ENCODE measurements around the gene TMEM156. TPM values are rescaled to one million over a fixed set of nuclear protein-coding genes. Genes with fewer than 3 reads are reported as not detected.
"Not testable (repeated sequence)": the region's sequence is repeated elsewhere in the genome, so short reads cannot be mapped to it uniquely, and the experiment has no call there.

The TMEM156 gene
- total RNA-seq, 2 donors from 2014 or later: 0.77 TPM; not detected in 1

DNA sequence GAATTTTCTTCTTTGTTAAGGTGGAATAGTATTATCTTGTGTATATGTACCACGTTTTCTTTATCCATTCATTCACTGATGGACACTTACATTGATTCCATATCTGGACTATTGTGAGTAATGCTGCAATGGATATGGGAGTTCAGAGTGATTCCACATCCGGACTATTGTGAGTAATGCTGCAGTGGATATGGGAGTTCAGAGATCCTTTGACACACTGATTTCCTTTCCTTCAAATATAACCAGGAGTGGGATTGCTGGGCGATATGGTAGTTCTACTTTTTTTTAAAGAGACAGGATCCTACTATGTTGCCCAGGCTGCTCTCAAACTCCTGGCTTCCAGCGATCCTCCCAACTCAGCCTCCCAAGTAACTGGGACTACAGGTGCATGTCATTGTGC, 12.1 kb downstream of the TMEM156 start:
- no peaks in the 10 kb centered on the region for H3K9me3 ChIP-seq
- H3K27ac ChIP-seq: no peak overlapping the region
- DNase-seq: no peak
- H3K4me3 ChIP-seq: no peak overlapping the region
- H3K9ac ChIP-seq (ENCODE audit: low read depth in 2 of 2, low read length in 2 of 2): no peak overlapping the region
- H3K27me3 ChIP-seq: no peaks in the 10 kb centered on the region
- TF ChIP-seq, protein P1, sequence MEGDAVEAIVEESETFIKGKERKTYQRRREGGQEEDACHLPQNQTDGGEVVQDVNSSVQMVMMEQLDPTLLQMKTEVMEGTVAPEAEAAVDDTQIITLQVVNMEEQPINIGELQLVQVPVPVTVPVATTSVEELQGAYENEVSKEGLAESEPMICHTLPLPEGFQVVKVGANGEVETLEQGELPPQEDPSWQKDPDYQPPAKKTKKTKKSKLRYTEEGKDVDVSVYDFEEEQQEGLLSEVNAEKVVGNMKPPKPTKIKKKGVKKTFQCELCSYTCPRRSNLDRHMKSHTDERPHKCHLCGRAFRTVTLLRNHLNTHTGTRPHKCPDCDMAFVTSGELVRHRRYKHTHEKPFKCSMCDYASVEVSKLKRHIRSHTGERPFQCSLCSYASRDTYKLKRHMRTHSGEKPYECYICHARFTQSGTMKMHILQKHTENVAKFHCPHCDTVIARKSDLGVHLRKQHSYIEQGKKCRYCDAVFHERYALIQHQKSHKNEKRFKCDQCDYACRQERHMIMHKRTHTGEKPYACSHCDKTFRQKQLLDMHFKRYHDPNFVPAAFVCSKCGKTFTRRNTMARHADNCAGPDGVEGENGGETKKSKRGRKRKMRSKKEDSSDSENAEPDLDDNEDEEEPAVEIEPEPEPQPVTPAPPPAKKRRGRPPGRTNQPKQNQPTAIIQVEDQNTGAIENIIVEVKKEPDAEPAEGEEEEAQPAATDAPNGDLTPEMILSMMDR (IDR thresholded peaks at IDR 0.05): no peak
- H3K36me3 ChIP-seq: no peaks in the 10 kb centered on the region
- no peaks in the 10 kb centered on the region for H3K4me1 ChIP-seq
- intact Hi-C loops (cut with DNase I): no loop called here

DNA sequence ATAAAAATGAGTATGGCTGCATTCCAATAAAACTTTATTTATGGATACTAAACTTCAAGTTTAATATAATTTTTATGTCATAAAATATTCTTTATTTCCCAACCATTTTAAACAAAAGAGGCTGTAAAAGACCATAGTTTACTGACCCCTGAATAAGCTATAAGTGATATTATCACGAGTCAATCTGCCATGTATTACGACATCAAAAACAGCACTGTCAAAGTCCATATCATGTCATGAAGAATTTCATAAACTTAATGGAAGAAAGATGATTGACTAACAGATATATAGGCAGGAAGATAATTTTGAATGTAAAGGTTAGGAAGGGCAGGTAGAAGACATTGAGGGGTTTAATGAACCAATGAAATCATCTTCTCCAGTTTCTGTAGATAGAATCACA, 18.2 kb downstream of the TMEM156 start:
- no peak for DNase-seq
- H3K4me1 ChIP-seq: no peaks in the 10 kb centered on the region
- H3K36me3 ChIP-seq: no peaks in the 10 kb centered on the region
- no peaks in the 10 kb centered on the region for H3K27me3 ChIP-seq
- intact Hi-C loops (cut with DNase I): no loop called here
- H3K4me3 ChIP-seq: no peak overlapping the region
- no peak overlapping the region for H3K27ac ChIP-seq
- no peak overlapping the region for H3K9ac ChIP-seq (ENCODE audit: low read depth in 2 of 2, low read length in 2 of 2)
- H3K9me3 ChIP-seq: no peaks in the 10 kb centered on the region
- TF ChIP-seq, protein P1 (IDR thresholded peaks at IDR 0.05): no peak

DNA sequence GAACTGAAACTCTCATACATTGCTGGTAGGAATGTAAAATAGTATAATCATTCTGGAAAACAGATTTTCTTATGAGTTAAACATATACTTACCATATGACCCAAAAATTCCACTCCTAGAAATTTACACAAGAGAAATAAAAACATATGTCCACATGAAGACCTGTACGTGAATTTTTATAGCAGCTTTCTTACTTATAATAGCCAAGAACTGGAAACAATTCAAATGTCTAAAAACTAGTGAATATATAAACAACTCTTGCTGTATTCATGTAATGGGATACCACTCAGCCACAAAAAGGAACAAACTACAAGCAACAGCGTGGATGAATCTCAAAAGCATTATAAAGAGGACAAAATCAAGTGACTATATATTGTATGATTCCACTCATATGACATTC, 27.5 kb downstream of the TMEM156 start:
- no peaks in the 10 kb centered on the region for H3K9me3 ChIP-seq
- H3K4me3 ChIP-seq: no peak overlapping the region
- no peak overlapping the region for H3K9ac ChIP-seq (ENCODE audit: low read depth in 2 of 2, low read length in 2 of 2)
- no peaks in the 10 kb centered on the region for H3K36me3 ChIP-seq
- no peaks in the 10 kb centered on the region for H3K27me3 ChIP-seq
- no peak for DNase-seq
- H3K27ac ChIP-seq: no peak overlapping the region
- H3K4me1 ChIP-seq: no peaks in the 10 kb centered on the region
- TF ChIP-seq, protein P1 (IDR thresholded peaks at IDR 0.05): no peak
- intact Hi-C loops (cut with DNase I): no loop called here

DNA sequence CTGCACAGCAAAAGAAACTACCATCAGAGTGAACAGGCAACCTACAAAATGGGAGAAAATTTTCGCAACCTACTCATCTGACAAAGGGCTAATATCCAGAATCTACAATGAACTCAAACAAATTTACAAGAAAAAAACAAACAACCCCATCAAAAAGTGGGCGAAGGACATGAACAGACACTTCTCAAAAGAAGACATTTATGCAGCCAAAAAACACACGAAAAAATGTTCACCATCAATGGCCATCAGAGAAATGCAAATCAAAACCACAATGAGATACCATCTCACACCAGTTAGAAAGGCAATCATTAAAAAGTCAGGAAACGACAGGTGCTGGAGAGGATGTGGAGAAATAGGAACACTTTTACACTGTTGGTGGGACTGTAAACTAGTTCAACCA, 30.2 kb downstream of the TMEM156 start:
- H3K4me1 ChIP-seq; H3K9me3 ChIP-seq; H3K27ac ChIP-seq; H3K36me3 ChIP-seq; intact Hi-C loops (cut with DNase I); H3K9ac ChIP-seq (ENCODE audit: low read depth in 2 of 2, low read length in 2 of 2); DNase-seq; H3K27me3 ChIP-seq; H3K4me3 ChIP-seq: not testable (repeated sequence)

DNA sequence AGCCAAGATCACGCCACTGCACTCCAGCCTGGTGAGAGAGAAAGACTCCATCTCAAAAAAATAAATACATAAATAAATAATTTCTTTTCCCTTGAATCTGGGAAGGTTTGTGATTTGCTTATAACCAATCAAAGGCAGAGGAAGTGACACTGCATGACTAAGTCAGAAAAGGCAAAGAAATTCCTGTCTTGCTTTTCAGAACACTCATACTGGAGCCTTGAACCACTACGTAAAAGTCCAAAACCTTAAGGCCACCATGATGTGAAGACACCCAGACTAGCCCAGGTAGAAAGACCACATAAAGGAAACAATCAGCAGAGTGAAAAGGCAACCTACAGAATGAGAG, 36.6 kb downstream of the TMEM156 start:
- Histone ChIP-seq H3K27ac (no peak overlapping the region), H3K9ac (ENCODE audit: low read depth in 2 of 2, low read length in 2 of 2) (no peak overlapping the region), H3K36me3 (no peaks in the 10 kb centered on the region), H3K4me3 (no peak overlapping the region), H3K4me1 (no peaks in the 10 kb centered on the region), H3K9me3 (no peaks in the 10 kb centered on the region), H3K27me3 (no peaks in the 10 kb centered on the region)
- intact Hi-C loops (cut with DNase I): no loop called here
- TF ChIP-seq, protein P1 (IDR thresholded peaks at IDR 0.05): no peak
- no peak for DNase-seq

DNA sequence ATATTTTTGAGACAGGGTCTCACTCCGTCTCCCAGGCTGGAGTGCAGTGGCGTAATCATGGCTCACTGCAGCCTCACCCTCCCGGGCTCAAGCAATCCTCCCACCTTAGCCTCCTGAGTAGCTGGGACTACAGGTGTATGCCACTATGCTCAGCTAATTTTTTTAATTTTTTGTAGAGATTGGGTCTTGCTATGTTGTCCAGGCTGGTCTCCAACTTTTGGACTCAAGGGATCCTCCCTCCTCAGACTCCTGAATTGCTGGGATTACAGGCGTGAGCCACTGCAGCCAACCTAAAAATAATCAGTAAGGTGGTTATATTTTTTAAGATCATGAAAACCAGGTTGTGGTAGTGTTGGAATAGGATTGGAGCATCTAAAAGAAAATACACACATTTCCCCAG, 38.1 kb downstream of the TMEM156 start:
- no peak for DNase-seq
- H3K9me3 ChIP-seq: no peaks in the 10 kb centered on the region
- H3K4me3 ChIP-seq: no peak overlapping the region
- no peak overlapping the region for H3K27ac ChIP-seq
- H3K4me1 ChIP-seq: no peaks in the 10 kb centered on the region
- H3K27me3 ChIP-seq: no peaks in the 10 kb centered on the region
- TF ChIP-seq, protein P1 (IDR thresholded peaks at IDR 0.05): no peak
- intact Hi-C loops (cut with DNase I): no loop called here
- H3K9ac ChIP-seq (ENCODE audit: low read depth in 2 of 2, low read length in 2 of 2): no peak overlapping the region
- H3K36me3 ChIP-seq: no peaks in the 10 kb centered on the region
